ENCODE results near the gene PIK3C2A. TPM values are rescaled to one million over a fixed set of nuclear protein-coding genes. Genes with fewer than 3 reads are reported as not detected.

PIK3C2A gene
- total and polyA plus RNA-seq, 10 of the 15 experiments (the other 5 are each of a cell fraction or from before 2014, with no cell fraction given), result 1.6 to 20.6 (median 9.1) TPM

DNA sequence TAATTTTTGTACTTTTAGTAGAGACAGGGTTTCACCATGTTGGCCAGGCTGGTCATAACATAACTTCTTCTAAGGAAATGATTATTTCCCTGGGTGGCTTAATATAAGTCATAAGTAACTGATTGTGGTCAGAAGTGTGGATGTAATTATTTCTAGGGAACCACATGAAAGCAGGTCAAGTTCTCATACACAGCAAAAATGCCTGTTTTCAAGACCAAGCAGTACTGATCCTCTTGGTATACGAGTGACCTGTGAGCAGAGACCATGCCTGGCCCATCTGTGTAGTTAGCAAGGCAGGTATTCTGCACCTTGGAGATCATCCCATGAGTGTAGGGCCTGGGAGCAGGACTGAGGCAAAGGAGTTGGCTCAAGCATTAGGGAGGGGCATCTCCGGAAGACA is 36.3 kb upstream of the PIK3C2A start (continued):
- TF ChIP-seq, protein P1, sequence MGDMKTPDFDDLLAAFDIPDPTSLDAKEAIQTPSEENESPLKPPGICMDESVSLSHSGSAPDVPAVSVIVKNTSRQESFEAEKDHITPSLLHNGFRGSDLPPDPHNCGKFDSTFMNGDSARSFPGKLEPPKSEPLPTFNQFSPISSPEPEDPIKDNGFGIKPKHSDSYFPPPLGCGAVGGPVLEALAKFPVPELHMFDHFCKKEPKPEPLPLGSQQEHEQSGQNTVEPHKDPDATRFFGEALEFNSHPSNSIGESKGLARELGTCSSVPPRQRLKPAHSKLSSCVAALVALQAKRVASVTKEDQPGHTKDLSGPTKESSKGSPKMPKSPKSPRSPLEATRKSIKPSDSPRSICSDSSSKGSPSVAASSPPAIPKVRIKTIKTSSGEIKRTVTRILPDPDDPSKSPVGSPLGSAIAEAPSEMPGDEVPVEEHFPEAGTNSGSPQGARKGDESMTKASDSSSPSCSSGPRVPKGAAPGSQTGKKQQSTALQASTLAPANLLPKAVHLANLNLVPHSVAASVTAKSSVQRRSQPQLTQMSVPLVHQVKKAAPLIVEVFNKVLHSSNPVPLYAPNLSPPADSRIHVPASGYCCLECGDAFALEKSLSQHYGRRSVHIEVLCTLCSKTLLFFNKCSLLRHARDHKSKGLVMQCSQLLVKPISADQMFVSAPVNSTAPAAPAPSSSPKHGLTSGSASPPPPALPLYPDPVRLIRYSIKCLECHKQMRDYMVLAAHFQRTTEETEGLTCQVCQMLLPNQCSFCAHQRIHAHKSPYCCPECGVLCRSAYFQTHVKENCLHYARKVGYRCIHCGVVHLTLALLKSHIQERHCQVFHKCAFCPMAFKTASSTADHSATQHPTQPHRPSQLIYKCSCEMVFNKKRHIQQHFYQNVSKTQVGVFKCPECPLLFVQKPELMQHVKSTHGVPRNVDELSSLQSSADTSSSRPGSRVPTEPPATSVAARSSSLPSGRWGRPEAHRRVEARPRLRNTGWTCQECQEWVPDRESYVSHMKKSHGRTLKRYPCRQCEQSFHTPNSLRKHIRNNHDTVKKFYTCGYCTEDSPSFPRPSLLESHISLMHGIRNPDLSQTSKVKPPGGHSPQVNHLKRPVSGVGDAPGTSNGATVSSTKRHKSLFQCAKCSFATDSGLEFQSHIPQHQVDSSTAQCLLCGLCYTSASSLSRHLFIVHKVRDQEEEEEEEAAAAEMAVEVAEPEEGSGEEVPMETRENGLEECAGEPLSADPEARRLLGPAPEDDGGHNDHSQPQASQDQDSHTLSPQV (IDR thresholded peaks at IDR 0.05), result no peak
- TF ChIP-seq SUPT20H (IDR thresholded peaks at IDR 0.05; ENCODE audit: borderline replicate concordance, control insufficient read depth, low read depth, low read length) (no peak), DPF2 (IDR thresholded peaks at IDR 0.05) (0 out of 2 replicates have a peak, but pooled peaks have one; percentile 51), NRF1 (conservative IDR thresholded peaks at IDR 0.05; ENCODE audit: low read depth, low read length) (no peak), TCF7 (IDR thresholded peaks at IDR 0.05; ENCODE audit: borderline replicate concordance) (peak; percentile 99), ZSCAN29 (IDR thresholded peaks at IDR 0.05) (no peak), ZNF274 (IDR thresholded peaks at IDR 0.05; ENCODE audit: insufficient read depth, insufficient read length) (no peak), POU2F2 (IDR thresholded peaks at IDR 0.05; ENCODE audit: borderline replicate concordance, low read depth, low read length) (no peak), EZH2 (IDR thresholded peaks at IDR 0.05; ENCODE audit: borderline replicate concordance, control insufficient read depth, low read depth, low read length) (no peak), CREB1 (IDR thresholded peaks at IDR 0.05; ENCODE audit: low read depth) (no peak), FOS (IDR thresholded peaks at IDR 0.05; ENCODE audit: borderline replicate concordance, extremely low read depth, insufficient read length) (no peak), RUNX3 (IDR thresholded peaks at IDR 0.05; ENCODE audit: low read length) (peak; percentile 98)
- TF ChIP-seq, protein P2, sequence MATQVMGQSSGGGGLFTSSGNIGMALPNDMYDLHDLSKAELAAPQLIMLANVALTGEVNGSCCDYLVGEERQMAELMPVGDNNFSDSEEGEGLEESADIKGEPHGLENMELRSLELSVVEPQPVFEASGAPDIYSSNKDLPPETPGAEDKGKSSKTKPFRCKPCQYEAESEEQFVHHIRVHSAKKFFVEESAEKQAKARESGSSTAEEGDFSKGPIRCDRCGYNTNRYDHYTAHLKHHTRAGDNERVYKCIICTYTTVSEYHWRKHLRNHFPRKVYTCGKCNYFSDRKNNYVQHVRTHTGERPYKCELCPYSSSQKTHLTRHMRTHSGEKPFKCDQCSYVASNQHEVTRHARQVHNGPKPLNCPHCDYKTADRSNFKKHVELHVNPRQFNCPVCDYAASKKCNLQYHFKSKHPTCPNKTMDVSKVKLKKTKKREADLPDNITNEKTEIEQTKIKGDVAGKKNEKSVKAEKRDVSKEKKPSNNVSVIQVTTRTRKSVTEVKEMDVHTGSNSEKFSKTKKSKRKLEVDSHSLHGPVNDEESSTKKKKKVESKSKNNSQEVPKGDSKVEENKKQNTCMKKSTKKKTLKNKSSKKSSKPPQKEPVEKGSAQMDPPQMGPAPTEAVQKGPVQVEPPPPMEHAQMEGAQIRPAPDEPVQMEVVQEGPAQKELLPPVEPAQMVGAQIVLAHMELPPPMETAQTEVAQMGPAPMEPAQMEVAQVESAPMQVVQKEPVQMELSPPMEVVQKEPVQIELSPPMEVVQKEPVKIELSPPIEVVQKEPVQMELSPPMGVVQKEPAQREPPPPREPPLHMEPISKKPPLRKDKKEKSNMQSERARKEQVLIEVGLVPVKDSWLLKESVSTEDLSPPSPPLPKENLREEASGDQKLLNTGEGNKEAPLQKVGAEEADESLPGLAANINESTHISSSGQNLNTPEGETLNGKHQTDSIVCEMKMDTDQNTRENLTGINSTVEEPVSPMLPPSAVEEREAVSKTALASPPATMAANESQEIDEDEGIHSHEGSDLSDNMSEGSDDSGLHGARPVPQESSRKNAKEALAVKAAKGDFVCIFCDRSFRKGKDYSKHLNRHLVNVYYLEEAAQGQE (IDR thresholded peaks at IDR 0.05; ENCODE audit: low read depth, low read length), result no peak
- TF ChIP-seq, protein P3, sequence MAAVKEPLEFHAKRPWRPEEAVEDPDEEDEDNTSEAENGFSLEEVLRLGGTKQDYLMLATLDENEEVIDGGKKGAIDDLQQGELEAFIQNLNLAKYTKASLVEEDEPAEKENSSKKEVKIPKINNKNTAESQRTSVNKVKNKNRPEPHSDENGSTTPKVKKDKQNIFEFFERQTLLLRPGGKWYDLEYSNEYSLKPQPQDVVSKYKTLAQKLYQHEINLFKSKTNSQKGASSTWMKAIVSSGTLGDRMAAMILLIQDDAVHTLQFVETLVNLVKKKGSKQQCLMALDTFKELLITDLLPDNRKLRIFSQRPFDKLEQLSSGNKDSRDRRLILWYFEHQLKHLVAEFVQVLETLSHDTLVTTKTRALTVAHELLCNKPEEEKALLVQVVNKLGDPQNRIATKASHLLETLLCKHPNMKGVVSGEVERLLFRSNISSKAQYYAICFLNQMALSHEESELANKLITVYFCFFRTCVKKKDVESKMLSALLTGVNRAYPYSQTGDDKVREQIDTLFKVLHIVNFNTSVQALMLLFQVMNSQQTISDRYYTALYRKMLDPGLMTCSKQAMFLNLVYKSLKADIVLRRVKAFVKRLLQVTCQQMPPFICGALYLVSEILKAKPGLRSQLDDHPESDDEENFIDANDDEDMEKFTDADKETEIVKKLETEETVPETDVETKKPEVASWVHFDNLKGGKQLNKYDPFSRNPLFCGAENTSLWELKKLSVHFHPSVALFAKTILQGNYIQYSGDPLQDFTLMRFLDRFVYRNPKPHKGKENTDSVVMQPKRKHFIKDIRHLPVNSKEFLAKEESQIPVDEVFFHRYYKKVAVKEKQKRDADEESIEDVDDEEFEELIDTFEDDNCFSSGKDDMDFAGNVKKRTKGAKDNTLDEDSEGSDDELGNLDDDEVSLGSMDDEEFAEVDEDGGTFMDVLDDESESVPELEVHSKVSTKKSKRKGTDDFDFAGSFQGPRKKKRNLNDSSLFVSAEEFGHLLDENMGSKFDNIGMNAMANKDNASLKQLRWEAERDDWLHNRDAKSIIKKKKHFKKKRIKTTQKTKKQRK (IDR thresholded peaks at IDR 0.05; ENCODE audit: low read depth, low read length), result no peak
- TF ChIP-seq, protein P4, sequence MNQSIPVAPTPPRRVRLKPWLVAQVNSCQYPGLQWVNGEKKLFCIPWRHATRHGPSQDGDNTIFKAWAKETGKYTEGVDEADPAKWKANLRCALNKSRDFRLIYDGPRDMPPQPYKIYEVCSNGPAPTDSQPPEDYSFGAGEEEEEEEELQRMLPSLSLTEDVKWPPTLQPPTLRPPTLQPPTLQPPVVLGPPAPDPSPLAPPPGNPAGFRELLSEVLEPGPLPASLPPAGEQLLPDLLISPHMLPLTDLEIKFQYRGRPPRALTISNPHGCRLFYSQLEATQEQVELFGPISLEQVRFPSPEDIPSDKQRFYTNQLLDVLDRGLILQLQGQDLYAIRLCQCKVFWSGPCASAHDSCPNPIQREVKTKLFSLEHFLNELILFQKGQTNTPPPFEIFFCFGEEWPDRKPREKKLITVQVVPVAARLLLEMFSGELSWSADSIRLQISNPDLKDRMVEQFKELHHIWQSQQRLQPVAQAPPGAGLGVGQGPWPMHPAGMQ (IDR thresholded peaks at IDR 0.05; ENCODE audit: borderline replicate concordance), result no peak
- TF ChIP-seq, protein P5, sequence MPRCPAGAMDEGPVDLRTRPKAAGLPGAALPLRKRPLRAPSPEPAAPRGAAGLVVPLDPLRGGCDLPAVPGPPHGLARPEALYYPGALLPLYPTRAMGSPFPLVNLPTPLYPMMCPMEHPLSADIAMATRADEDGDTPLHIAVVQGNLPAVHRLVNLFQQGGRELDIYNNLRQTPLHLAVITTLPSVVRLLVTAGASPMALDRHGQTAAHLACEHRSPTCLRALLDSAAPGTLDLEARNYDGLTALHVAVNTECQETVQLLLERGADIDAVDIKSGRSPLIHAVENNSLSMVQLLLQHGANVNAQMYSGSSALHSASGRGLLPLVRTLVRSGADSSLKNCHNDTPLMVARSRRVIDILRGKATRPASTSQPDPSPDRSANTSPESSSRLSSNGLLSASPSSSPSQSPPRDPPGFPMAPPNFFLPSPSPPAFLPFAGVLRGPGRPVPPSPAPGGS (IDR thresholded peaks at IDR 0.05; ENCODE audit: borderline replicate concordance, insufficient read depth, low read depth, low read length, poor library complexity, severe bottlenecking), result no peak

Measured in GM12878 (cell line).